HG02981 (cell line): ENCODE measurements around the gene TADA2B.

Experiments used
- ATAC-seq: cut with Tn5 transposase; IDR thresholded peaks from one replicate; pipeline ENCODE4 v1.9.1; 2021; ENCODE audit warnings: mild to moderate bottlenecking, moderate library complexity; ENCODE audit not compliant: unreplicated experiment

TADA2B gene

GRCh38 chr4:7037425-7037824 lies 5.7 kb upstream of the TADA2B start:
- ATAC-seq = no peak

- ATAC-seq = no peak
Observed at GRCh38 chr4:7040765-7041164, 2.4 kb upstream of the TADA2B start.

- ATAC-seq = no peak
Observed at GRCh38 chr4:7041246-7041645, 1.9 kb upstream of the TADA2B start.

GRCh38 chr4:7041801-7042502 lies 1.2 kb upstream of the TADA2B start:
- ATAC-seq = no peak

- peak; percentile 78 for ATAC-seq
Observed at GRCh38 chr4:7042503-7043283, 479 bp upstream of the TADA2B start.

GRCh38 chr4:7044137-7044930 lies 1.2 kb downstream of the TADA2B start:
- no peak for ATAC-seq

GRCh38 chr4:7045553-7045952 lies 2.4 kb downstream of the TADA2B start:
- ATAC-seq = no peak

GRCh38 chr4:7045961-7046921 lies 3.1 kb downstream of the TADA2B start:
- ATAC-seq = no peak

GRCh38 chr4:7046971-7047370 lies 3.8 kb downstream of the TADA2B start:
- ATAC-seq = no peak

- ATAC-seq = no peak
Observed at GRCh38 chr4:7048642-7049041, 5.5 kb downstream of the TADA2B start.

- no peak for ATAC-seq
Observed at GRCh38 chr4:7049295-7049694, 6.1 kb downstream of the TADA2B start.

- ATAC-seq = no peak
Observed at GRCh38 chr4:7049739-7050138, 6.6 kb downstream of the TADA2B start.

GRCh38 chr4:7050481-7051143 lies 7.4 kb downstream of the TADA2B start:
- ATAC-seq = no peak

GRCh38 chr4:7051144-7051495 lies 7.9 kb downstream of the TADA2B start:
- no peak for ATAC-seq

- no peak for ATAC-seq
Observed at GRCh38 chr4:7051905-7052304, 8.7 kb downstream of the TADA2B start.

GRCh38 chr4:7052313-7052712 lies 9.1 kb downstream of the TADA2B start:
- no peak for ATAC-seq

GRCh38 chr4:7052923-7053715 lies 9.9 kb downstream of the TADA2B start:
- ATAC-seq = no peak

- ATAC-seq = no peak
Observed at GRCh38 chr4:7054106-7054880, 11.1 kb downstream of the TADA2B start.
